Stimulated activated CD4-positive, alpha-beta T cell treated with anti-CD3 and anti-CD28 coated beads, Interleukin-4, amount 100 ng/mL, for 1 hour (primary cell): ENCODE data around the gene COX7A1.
"Not testable (repeated sequence)": the region's sequence is repeated elsewhere in the genome, so short reads cannot be mapped to it uniquely, and the experiment has no call there.

ENCODE experiments used
- DNase-seq: peaks from one replicate; pipeline ENCODE4 v3.0.0-alpha.2; 2020

COX7A1 gene

DNA sequence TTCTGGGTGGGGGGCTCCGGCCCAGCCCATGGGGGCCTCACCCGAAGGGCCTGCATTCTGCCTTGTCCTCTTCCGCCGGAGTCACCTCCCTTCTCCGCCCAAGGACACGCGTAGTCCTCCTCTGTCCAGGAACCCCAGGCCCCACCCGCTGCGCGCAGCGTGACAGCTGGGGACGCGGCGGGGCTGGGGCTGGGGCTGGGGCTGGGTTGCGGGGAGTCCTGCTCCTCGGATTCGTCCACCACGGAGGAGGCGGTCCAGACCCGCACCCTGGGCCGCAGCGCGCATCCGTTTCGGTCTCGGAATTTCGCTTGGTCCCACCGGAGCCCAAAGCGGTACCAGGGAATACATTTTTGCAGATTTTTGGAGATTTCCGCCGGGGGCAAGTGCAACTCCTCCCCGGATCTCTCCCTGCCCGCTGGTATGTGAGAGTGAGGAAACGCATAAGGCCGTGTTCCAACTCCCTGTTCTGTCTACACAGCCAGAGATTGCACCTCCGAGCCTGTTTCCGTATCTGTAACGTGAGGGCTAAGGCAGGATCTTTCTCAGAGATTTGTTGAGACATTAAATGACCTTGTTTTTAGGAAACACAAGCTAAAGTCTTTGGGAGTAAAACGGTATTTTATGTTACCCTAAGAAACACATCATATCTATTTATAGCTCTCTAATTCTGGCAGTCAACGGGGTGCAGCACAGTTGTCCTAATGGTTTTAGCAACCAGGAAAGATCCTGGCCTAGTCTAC, at the start of gene COX7A1:
TSS of gene COX7A1 (minus strand) at position 96 of the 740 bp plus-strand sequence. CDS start at position 56, 40 bp downstream.
- DNase-seq = no peak

DNA sequence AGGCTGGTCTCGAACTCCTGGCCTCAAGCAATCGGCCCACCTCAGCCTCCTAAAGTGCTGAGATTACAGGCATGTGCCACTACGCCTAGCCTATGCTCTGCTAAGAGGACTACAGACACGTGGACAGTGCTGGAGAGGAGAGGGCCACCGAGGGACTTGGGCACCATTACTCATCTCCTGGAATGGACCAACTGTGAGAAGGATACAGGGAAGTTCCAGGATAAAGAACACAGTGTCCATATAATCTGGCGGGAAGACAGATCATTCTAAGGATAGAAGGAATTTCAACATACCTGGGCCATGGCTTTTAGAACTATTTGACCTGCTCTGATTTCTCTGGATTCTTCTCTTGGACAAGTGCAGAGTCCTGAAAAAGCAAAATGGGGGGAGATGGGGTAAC, 49.4 kb upstream of the COX7A1 start:
- DNase-seq = no peak

DNA sequence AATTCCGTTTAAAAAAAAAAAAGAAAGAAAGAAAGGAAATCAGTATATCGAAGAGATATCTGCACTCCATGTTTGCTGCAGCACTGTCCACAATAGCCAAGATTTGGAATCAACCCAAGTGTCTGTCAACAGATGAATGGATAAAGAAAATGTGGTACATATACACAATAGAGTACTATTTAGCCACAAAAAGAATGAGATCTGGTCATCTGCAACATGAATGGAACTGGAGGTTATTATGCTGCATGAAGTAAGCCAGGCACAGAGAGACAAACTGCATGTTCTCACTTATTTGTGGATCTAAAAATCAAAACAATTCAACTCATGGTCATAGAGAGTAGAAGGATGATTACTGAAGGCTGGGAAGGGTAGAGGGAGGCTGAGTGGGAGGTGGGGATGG, 45.9 kb upstream of the COX7A1 start:
- DNase-seq = no peak

DNA sequence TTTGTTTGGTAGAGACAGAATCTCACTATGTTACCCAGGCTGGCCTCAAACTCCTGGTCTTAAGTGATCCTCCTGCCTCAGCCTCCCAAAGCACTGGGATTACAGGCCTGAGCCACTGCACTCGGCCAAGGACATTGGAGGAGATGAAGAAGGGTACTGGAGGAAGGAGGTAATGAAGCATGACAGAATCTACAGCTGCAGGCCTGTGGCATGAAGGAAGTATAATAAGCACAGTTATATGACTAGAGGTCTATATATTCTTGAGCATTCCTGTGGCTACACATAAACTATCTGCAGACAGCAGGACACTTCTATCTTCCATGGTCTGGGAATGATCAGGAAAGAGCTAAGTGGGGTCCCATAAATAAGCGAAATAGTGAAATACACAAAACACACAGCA, 44.0 kb upstream of the COX7A1 start:
- no peak for DNase-seq

DNA sequence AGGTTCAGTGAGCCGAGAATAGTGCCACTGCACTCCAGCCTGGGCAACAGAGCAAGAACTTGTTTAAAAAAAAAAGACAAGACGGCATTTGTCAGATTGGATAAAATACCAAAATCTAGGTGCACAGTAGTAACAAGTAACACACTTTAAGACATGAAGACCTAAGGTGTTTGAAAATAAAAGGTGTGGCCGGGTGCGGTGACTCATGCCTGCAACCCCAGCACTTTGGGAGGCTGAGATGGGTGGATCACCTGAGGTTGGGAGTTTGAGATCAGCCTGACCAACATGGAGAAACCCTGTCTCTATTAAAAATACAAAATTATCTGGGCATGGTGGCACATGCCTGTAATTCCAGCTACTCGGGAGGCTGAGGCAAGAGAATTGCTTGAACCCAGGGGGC, 34.5 kb upstream of the COX7A1 start:
- not testable (repeated sequence) for DNase-seq

DNA sequence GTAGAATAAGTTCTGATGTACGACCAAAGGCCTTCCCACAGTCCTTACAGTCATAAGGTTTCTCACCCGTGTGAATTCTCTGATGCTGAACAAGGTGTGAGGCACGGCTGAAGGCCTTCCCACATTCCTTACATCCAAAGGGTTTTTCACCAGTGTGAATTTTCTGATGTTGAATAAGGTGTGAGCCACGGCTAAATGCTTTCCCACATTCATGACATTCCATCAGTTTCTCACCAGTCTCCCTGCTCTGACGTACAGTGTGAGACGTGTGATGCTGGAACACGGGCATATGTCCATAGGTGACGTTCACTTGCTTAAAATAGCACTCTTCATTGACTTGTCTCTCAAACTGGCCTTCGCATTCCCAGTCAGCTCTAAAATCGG, 31.0 kb upstream of the COX7A1 start:
- DNase-seq = no peak

DNA sequence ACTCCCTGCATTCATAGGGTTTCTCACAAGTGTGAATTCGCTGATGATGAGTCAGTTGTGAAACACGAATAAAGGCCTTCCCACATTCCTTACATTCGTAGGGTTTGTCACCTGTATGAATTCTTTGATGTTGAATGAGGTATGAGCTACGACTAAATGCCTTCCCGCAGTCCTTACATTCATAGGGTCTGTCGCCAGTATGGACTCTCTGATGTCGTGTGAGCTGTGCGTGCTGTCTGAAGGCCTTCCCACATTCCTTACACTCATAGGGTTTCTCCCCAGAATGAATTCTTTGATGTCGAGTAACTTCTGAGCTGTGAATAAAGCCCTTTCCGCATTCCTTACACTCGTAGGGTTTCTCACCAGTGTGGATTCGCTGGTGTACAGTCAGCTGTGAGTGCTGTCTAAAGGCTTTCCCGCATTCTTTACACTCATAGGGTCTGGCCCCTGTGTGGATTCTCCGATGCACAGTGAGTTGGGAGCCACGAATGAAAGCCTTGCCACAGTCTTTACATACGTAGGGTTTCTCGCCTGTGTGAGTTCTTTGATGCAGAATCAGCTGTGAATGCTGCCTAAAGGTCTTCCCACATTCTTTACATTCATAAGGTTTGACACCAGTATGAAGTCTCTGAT, 30.5 kb upstream of the COX7A1 start:
- no peak for DNase-seq

DNA sequence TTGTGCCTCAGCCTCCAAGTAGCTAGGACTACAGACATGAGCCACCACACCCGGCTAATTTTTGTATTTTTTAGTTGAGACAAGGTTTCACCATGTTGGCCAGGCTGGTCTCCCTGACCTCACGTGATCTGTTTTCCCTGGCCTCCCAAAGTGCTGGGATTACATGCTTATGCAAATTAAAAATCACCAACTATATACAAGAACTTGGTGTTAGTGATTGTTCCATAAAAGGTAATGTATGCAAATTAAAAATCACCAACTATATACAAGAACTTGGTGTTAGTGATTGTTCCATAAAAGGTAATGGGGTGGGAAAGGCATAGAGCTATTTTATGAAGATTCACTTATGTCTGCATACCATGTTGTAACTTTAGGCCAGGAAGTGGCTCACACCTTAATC, 26.8 kb upstream of the COX7A1 start:
- not testable (repeated sequence) for DNase-seq

DNA sequence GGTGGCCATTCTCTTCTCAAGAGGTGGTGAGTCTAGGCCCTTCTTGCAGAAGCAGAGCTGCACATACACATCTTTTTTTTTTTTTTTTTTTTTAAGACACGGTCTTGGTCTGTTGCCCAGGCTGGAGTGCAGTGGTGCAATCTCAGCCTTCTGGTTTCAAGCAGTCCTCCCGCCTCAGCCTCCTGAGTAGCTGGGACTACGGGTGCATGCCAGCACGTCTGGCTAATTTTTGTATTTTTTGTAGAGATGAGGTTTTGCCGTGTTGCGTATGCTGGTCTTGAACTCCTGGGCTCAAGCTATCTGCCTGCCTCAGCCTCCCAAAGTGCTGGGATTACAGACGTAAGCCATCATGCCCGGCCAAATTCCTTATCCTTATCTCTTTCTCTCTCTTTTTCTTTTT, 21.6 kb upstream of the COX7A1 start:
- DNase-seq = not testable (repeated sequence)

DNA sequence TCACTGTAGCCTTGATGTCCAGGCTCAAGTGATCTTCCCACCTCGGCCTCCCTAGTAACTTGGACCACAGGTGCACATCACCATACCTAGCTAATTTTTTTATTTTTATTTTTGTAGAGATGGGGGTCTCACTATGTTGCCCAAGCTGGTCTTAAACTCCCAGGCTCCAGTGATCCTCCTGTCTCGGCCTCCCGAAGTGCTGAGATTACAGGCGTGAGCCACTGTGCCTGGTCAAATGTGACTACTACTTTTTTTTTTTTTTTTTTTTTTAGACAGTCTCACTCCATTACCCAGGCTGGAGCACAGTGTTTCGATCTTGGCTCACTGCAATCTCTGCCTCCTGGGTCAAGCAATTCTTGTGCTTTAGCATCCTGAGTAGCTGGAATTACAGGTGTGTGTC, 20.6 kb upstream of the COX7A1 start:
- no peak for DNase-seq

DNA sequence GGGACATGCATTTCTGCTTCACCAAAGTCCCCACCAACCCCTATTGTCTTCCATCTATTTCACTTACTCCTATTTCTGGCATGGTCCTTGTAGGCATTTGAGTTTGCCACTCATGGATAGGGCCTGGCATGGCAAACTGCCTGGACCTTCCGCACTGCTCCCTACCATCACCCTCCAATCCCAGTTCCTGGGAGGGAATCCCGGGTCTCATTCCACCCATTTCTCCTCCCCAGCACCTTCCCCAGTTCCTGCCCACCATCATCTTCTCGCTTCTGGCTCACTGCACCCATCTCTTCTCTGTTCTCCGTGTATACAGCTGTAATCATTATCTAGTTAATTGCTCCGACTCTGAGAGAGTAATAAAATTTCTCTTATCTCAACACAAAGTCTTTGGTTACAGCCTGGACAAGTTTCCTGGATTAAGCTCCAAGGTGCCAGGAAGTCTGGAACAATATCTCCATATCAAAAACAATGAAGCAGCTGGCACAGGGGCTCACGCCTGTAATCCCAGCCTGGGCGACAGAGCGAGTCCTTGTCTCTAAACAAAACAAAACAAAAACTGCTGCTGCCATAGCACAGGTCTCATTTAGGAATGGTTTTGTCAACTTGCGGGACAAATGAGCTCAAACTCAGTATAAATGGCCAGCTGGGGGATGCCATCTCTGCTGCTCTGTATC, 17.0 kb upstream of the COX7A1 start:
- no peak for DNase-seq

DNA sequence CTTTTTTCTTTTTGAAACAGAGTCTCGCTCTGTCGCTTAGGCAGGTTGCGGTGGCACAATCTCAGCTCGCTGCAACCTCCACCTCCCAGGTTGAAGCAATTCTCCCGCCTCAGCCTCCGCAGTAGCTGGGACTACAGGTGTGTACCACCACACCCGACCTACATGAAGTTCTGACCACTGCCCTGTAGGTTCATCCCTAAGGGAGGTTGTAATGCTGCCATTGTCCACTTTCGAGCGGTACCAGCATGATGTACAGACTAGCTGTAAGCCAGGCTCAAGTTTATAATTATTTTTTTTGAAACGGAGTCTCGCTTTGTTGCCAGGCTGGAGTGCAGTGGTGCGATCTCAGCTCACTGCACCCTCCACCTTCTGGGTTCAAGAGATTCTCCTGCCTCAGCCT, 11.6 kb upstream of the COX7A1 start:
- DNase-seq = no peak

DNA sequence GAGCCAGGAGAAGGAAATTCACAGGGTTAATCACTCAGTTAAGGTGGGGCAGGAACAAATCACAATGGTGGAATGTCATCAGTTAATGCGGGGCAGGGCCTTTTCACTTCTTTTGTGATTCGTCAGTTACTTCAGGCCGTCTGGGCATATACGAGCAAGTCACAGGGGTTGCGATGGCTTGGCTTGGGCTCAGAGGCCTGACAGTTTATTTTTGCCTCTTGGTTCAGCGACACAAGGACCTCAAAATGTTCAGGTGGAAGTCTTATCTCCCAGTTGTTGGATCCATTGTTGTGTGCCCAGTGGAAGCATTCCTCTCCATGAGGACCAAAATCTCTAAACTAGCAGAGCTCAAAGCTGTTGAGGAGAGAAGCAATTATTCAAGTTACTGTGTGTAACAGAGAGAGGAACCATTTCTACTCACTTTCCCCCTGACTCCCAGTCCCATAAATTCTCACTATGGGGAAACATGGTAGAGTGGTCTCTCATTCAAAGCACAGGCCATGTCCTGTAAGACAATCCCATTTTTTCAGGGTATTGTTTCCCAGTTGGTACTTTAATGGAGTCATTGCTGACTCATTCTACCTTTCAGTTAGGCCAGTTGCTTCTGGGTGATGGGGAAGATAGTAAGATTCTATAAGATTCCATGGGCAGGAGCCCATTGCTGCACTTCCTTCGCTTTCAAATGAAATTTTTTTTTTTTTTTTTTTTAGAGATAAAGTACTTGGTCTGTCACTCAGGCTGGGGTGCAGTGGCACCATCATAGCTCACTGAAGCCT, 8.8 kb upstream of the COX7A1 start:
- DNase-seq = no peak

DNA sequence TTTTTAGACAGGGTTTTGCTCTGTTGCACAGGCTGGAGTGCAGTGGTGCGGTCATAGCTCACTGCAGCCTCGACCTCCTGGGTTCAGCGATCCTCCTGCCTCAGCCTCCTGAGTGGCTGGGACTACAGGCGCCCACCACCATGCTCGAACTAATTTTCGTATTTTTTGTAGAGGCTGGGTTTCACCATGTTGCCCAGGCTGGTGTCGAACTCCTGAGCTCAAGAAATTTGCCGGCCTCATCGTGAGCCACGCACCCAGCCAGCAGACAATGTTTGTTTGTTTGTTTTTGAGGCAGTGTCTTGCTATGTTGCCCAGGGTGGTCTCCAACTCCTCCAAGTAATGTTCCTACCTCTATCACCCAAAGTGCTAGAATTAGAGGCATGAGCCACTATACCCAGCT, 879 bp upstream of the COX7A1 start:
- no peak for DNase-seq

DNA sequence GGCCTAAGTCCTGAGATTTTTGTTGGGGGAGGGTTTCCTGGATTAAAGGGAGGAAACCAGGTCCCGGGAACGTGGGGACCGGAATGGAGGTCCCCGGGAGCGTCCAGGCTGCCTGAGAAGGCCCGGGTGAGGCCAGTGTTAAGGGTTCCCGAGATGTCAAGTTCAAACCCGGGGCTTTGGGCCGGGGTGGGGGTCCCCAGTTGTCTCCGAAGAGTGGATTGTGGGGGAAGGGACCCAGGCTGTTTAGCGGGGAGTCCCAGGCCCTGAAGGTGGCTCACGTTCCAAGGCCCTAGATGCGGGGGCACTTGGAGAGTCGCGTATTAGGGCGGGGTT, 262 bp downstream of the COX7A1 start:
- DNase-seq = no peak

DNA sequence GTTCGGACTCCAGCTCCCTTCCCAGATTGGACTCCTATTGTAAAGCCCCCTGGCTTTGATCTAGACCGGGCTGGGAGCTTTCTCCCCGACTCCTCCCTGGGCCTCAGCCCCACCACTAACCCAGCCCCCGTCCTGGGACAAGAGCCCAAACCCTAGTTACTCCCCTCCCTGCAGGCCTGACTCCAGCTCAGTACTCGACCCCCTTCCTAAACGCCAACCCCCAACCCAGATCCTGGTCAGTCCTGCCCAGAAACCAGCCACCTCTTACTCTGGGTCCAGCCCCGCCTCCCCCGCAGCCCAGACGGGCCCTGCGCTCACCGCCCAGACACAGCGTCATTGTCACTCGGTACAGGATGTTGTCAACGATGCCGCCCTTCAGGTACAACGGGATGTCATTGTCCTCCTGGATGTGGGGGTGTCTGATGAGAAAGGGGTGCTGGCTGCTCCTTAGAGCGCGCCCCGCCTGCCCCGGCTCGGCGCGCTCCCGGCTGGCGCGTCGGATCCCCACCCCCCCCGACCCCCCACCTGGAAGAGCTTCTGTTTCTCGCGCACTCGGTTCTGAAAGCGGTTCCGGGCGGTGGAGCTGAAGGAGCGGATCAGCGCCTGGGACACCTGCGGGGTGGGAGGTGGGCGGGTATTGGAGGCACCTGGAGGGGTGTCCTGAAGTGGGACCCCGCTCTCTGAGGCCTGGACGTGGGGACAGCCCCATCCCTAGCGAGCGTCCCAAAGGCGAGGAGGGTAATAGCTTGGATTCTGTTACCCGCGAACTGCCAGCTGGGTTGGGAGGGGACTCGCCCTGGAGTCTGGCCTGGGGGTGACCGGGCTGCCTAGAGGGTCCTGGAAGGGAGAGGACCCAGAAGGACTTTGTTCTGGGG, 866 bp downstream of the COX7A1 start:
- no peak for DNase-seq

DNA sequence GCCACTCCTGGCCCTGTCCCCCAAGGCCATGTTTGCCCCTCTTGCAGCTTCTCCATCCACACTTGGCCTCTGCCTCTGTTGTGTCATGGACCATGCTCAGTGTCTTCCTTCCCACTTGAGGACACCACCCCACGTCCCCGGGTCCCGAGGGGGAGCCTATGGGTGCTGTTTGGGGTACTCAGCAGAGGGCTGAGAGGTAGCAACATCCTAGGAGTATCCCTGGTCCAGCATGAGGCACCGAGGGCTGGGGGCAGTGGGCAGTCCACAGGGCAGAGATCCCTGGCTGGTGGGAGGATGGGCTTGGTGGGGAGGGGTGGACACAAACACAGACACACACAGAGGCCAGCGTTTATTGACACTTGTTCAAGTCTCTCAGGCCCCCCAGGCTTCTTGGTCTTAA, 1.7 kb downstream of the COX7A1 start:
- DNase-seq = no peak

DNA sequence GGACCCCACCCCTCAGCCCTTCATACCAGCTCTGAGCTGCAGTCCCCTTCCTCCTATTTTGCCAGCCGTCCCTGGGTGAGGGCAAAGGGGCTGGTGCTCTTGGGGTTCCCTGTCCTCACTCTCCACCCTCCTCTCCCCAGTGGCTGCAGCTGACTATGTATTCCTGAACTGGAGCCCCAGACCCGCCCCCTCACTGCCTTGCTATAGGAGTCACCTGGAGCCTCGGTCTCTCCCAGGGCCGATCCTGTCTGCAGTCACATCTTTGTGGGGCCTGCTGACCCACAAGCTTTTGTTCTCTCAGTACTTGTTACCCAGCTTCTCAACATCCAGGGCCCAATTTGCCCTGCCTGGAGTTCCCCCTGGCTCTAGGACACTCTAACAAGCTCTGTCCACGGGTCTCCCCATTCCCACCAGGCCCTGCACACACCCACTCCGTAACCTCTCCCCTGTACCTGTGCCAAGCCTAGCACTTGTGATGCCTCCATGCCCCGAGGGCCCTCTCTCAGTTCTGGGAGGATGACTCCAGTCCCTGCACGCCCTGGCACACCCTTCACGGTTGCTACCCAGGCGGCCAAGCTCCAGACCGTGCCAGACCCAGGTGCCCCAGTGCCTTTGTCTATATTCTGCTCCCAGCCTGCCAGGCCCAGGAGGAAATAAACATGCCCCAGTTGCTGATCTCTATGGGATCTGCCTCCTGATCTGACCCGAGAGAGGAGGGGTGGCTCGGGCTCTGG, 2.4 kb downstream of the COX7A1 start:
- DNase-seq = no peak

DNA sequence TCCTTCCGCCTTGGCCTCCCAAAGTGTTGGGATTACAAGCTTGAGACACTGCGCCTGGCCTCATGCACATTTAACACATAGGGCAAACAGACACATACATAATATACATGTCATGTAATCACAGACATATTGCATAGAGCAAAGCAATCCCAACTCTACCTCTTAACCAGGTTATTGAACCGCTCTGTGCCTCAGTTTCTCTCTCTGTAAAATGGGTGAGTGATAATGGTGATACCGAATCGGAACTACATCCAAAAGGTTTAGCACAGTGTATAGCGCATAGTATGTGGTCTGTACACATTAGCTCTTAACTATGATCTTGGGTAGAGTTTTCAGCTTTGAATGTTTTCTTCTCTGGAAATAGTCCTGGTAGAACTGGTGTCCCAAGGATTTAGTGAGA, 7.6 kb downstream of the COX7A1 start:
- DNase-seq = no peak

DNA sequence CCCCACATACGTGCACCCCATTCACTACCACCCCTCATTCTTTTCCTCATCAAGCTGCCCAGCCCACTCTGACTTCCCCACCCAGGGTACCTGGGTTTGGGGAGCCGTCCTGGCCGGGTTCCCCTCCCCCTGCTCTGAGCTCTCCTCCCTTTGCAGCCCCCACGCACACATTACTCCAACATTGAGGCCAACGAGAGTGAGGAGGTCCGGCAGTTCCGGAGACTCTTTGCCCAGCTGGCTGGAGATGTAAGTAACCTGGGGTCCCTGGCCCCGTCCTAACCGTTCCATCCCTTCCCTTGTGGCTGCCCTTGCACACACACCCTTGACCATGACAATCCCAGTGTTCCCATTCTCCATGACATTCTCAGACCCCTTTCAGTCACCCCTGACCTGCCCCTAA, 9.8 kb downstream of the COX7A1 start:
- no peak for DNase-seq

DNA sequence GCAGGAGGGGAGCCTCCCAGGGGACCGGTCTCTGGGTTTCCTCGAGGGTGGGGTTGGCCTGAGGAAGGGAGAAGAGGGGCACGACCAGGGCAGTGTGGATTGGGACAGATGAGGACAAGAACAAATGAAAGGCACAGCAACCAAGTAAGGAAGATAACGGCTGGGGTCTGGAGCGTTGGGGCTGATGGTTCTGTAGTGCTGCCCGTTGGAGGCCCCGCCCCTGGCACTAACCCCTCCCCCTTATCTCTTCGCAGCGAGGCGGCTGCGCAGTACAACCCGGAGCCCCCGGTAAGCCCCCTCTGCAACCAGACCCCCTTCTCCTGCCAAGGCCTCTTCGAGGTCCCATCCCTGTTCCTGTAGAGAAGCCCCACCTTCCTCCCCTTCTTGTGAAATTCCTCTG, 10.2 kb downstream of the COX7A1 start:
- DNase-seq = no peak
